GM21447 (cell line): ENCODE measurements around the gene ZNF93.
"Not testable (repeated sequence)": the region's sequence is repeated elsewhere in the genome, so short reads cannot be mapped to it uniquely, and the experiment has no call there.

Experiments used
- ATAC-seq: cut with Tn5 transposase; IDR thresholded peaks from one replicate; pipeline ENCODE4 v1.9.1; 2021; ENCODE audit not compliant: unreplicated experiment

ZNF93 gene

GRCh38 chr19:19900729-19901444, at the start of gene ZNF93:
ZNF93 (plus strand) TSS chr19:19900946; CDS start chr19:19901089, 143 bp downstream.
- peak; percentile 88 for ATAC-seq

GRCh38 chr19:19851740-19852139, 49.0 kb upstream of the ZNF93 start:
- not testable (repeated sequence) for ATAC-seq

GRCh38 chr19:19858751-19859150, 42.0 kb upstream of the ZNF93 start:
- ATAC-seq = no peak

- ATAC-seq = no peak
Measured at GRCh38 chr19:19860756-19861390, 39.9 kb upstream of the ZNF93 start.

- peak; percentile 93 for ATAC-seq
Measured at GRCh38 chr19:19865750-19866610, 34.8 kb upstream of the ZNF93 start, which contains the start of gene ZNF253. ZNF253 (plus strand) TSS chr19:19865882; CDS start chr19:19865997, 115 bp downstream.

- no peak for ATAC-seq
Measured at GRCh38 chr19:19866611-19867248, 34.0 kb upstream of the ZNF93 start.

- ATAC-seq = not testable (repeated sequence)
Measured at GRCh38 chr19:19870086-19870485, 30.7 kb upstream of the ZNF93 start.

- ATAC-seq = no peak
Measured at GRCh38 chr19:19871932-19872331, 28.8 kb upstream of the ZNF93 start.

- ATAC-seq = no peak
Measured at GRCh38 chr19:19873381-19873780, 27.4 kb upstream of the ZNF93 start.

GRCh38 chr19:19877724-19878123, 23.0 kb upstream of the ZNF93 start:
- ATAC-seq = no peak

- ATAC-seq = no peak
Measured at GRCh38 chr19:19884583-19884982, 16.2 kb upstream of the ZNF93 start.

GRCh38 chr19:19892055-19892941, 8.4 kb upstream of the ZNF93 start:
- not testable (repeated sequence) for ATAC-seq

- ATAC-seq = no peak
Measured at GRCh38 chr19:19900139-19900728, 512 bp upstream of the ZNF93 start.

GRCh38 chr19:19907551-19907950, 6.8 kb downstream of the ZNF93 start:
- not testable (repeated sequence) for ATAC-seq

- ATAC-seq = no peak
Measured at GRCh38 chr19:19909654-19910053, 8.9 kb downstream of the ZNF93 start.

GRCh38 chr19:19911150-19911549, 10.4 kb downstream of the ZNF93 start:
- ATAC-seq = no peak

GRCh38 chr19:19914596-19914995, 13.8 kb downstream of the ZNF93 start:
- no peak for ATAC-seq

GRCh38 chr19:19930417-19930816, 29.7 kb downstream of the ZNF93 start:
- ATAC-seq = not testable (repeated sequence)

- ATAC-seq = not testable (repeated sequence)
Measured at GRCh38 chr19:19933432-19934314, 32.9 kb downstream of the ZNF93 start.
